Measurements from ENCODE around the gene SPINT1. TPM values are rescaled to one million over a fixed set of nuclear protein-coding genes. Genes with fewer than 3 reads are reported as not detected.

SPINT1 gene
- total RNA-seq, 1 donor from 2014 or later: 217 TPM

GRCh38 chr15:40812721-40813425, 31.0 kb upstream of the SPINT1 start:
- peaks cover 5% of the 10 kb centered on the region for H3K4me1 Mint-ChIP-seq (ENCODE audit: low read depth)
- H3K9me3 Mint-ChIP-seq (ENCODE audit: low read depth): no peaks in the 10 kb centered on the region
- H3K27me3 Mint-ChIP-seq: no peaks in the 10 kb centered on the region
- no peak for DNase-seq (ENCODE audit: low spot score, unreplicated experiment)
- H3K27ac Mint-ChIP-seq: no peak overlapping the region
- H3K36me3 Mint-ChIP-seq (ENCODE audit: insufficient read depth): peaks cover 6% of the 10 kb centered on the region
- TF ChIP-seq CTCF (IDR thresholded peaks at IDR 0.05; ENCODE audit: unreplicated experiment): no peak
- no peak overlapping the region for H3K4me3 Mint-ChIP-seq (ENCODE audit: low read depth)

GRCh38 chr15:40815042-40815698, 28.7 kb upstream of the SPINT1 start:
- H3K4me3 Mint-ChIP-seq (ENCODE audit: low read depth): no peak overlapping the region
- no peak for TF ChIP-seq CTCF (IDR thresholded peaks at IDR 0.05; ENCODE audit: unreplicated experiment)
- no peak for DNase-seq (ENCODE audit: low spot score, unreplicated experiment)
- H3K9me3 Mint-ChIP-seq (ENCODE audit: low read depth): no peaks in the 10 kb centered on the region
- H3K4me1 Mint-ChIP-seq (ENCODE audit: low read depth): no peaks in the 10 kb centered on the region
- H3K36me3 Mint-ChIP-seq (ENCODE audit: insufficient read depth): peaks cover 6% of the 10 kb centered on the region
- H3K27me3 Mint-ChIP-seq: no peaks in the 10 kb centered on the region
- H3K27ac Mint-ChIP-seq: no peak overlapping the region

- Mint-ChIP-seq H3K4me1 (ENCODE audit: low read depth) (peaks cover 2% of the 10 kb centered on the region), H3K9me3 (ENCODE audit: low read depth) (no peaks in the 10 kb centered on the region), H3K36me3 (ENCODE audit: insufficient read depth) (peaks cover 6% of the 10 kb centered on the region), H3K27me3 (no peaks in the 10 kb centered on the region), H3K4me3 (ENCODE audit: low read depth) (no peak overlapping the region), H3K27ac (no peak overlapping the region)
- no peak for DNase-seq (ENCODE audit: low spot score, unreplicated experiment)
- TF ChIP-seq CTCF (IDR thresholded peaks at IDR 0.05; ENCODE audit: unreplicated experiment): no peak
Observed at GRCh38 chr15:40819048-40819447, 24.8 kb upstream of the SPINT1 start.

GRCh38 chr15:40821195-40821594, 22.7 kb upstream of the SPINT1 start:
- H3K27me3 Mint-ChIP-seq: no peaks in the 10 kb centered on the region
- H3K4me1 Mint-ChIP-seq (ENCODE audit: low read depth): peaks cover 6% of the 10 kb centered on the region
- no peak for DNase-seq (ENCODE audit: low spot score, unreplicated experiment)

More at GRCh38 chr15:40821195-40821594, 22.7 kb upstream of the SPINT1 start:
- no peak overlapping the region for H3K27ac Mint-ChIP-seq
- no peaks in the 10 kb centered on the region for H3K9me3 Mint-ChIP-seq (ENCODE audit: low read depth)
- H3K36me3 Mint-ChIP-seq (ENCODE audit: insufficient read depth): no peaks in the 10 kb centered on the region
- no peak for TF ChIP-seq CTCF (IDR thresholded peaks at IDR 0.05; ENCODE audit: unreplicated experiment)
- no peak overlapping the region for H3K4me3 Mint-ChIP-seq (ENCODE audit: low read depth)

Data from progenitor cell of endocrine pancreas (in vitro differentiated cells).